Stimulated activated naive CD8-positive, alpha-beta T cell treated with anti-CD3 and anti-CD28 coated beads, Interleukin-15, Interleukin-2, amounts not matched to agents 100 U/mL and 50 U/mL, for 24 hours (primary cell): Measurements from ENCODE around the gene GPC3.

Source experiments
- ATAC-seq: fragments of 150-1000 bp; cut with Tn5 transposase; one replicate; pipeline ENCODE4 v1.10.0; 2021
- DNase-seq: peaks from one replicate; pipeline ENCODE4 v3.0.0; 2021

Gene GPC3

GRCh38 chrX:133840415-133840814 lies 145.0 kb downstream of the GPC3 start:
- no peak for DNase-seq
- ATAC-seq, result no peak

- DNase-seq (peak; percentile 34), ATAC-seq (no peak)
Measured at GRCh38 chrX:133838761-133839676, 146.4 kb downstream of the GPC3 start.

GRCh38 chrX:133837091-133837490 lies 148.3 kb downstream of the GPC3 start:
- ATAC-seq (no peak), DNase-seq (no peak)

GRCh38 chrX:133836561-133836960 lies 148.8 kb downstream of the GPC3 start:
- ATAC-seq (no peak), DNase-seq (no peak)

GRCh38 chrX:133834771-133835170 lies 150.6 kb downstream of the GPC3 start:
- ATAC-seq (no peak), DNase-seq (no peak)

- no peak for DNase-seq
Measured at GRCh38 chrX:133819546-133819945, 165.8 kb downstream of the GPC3 start.

GRCh38 chrX:133818019-133818418 lies 167.4 kb downstream of the GPC3 start:
- DNase-seq (no peak), ATAC-seq (no peak)

More at GRCh38 chrX:133819546-133819945, 165.8 kb downstream of the GPC3 start:
- no peak for ATAC-seq

GRCh38 chrX:133815496-133815895 lies 169.9 kb downstream of the GPC3 start:
- ATAC-seq, result no peak

GRCh38 chrX:133813971-133814370 lies 171.4 kb downstream of the GPC3 start:
- DNase-seq (no peak), ATAC-seq (no peak)

More at GRCh38 chrX:133815496-133815895, 169.9 kb downstream of the GPC3 start:
- no peak for DNase-seq

GRCh38 chrX:133812402-133812801 lies 173.0 kb downstream of the GPC3 start:
- DNase-seq (no peak), ATAC-seq (no peak)

GRCh38 chrX:133810925-133811324 lies 174.5 kb downstream of the GPC3 start:
- ATAC-seq (no peak), DNase-seq (no peak)

GRCh38 chrX:133804072-133804471 lies 181.3 kb downstream of the GPC3 start:
- no peak for ATAC-seq
- DNase-seq, result no peak

GRCh38 chrX:133796282-133796681 lies 189.1 kb downstream of the GPC3 start:
- no peak for DNase-seq

GRCh38 chrX:133794126-133794525 lies 191.3 kb downstream of the GPC3 start:
- ATAC-seq (no peak), DNase-seq (no peak)

More at GRCh38 chrX:133796282-133796681, 189.1 kb downstream of the GPC3 start:
- ATAC-seq, result no peak

GRCh38 chrX:133793626-133794025 lies 191.8 kb downstream of the GPC3 start:
- DNase-seq (no peak), ATAC-seq (no peak)

GRCh38 chrX:133792198-133792953 lies 193.0 kb downstream of the GPC3 start:
- DNase-seq, result peak; percentile 58
- ATAC-seq, result peak; percentile 23

- DNase-seq (no peak), ATAC-seq (no peak)
Measured at GRCh38 chrX:133789829-133790228, 195.6 kb downstream of the GPC3 start.

GRCh38 chrX:133786382-133786781 lies 199.0 kb downstream of the GPC3 start:
- no peak for ATAC-seq
- no peak for DNase-seq

GRCh38 chrX:133783274-133783673 lies 202.1 kb downstream of the GPC3 start:
- no peak for DNase-seq

GRCh38 chrX:133781174-133781573 lies 204.2 kb downstream of the GPC3 start:
- ATAC-seq, result no peak
- no peak for DNase-seq

More at GRCh38 chrX:133783274-133783673, 202.1 kb downstream of the GPC3 start:
- ATAC-seq, result no peak

GRCh38 chrX:133776072-133776471 lies 209.3 kb downstream of the GPC3 start:
- ATAC-seq (no peak), DNase-seq (peak; percentile 39)

- no peak for DNase-seq
- no peak for ATAC-seq
Measured at GRCh38 chrX:133774807-133775206, 210.6 kb downstream of the GPC3 start.

- DNase-seq (no peak), ATAC-seq (no peak)
Measured at GRCh38 chrX:133771086-133771646, 214.2 kb downstream of the GPC3 start.
